SK-N-MC (cell line): ENCODE measurements around the gene ADCYAP1.

Experiments used
- DNase-seq: peaks from one replicate; pipeline ENCODE4 v3.0.0-alpha.2; 2011; ENCODE audit warnings: low read depth, low spot score
- H3K27ac ChIP-seq: fragments of 200-600 bp; sonication (generic); 2 replicates; pipeline ENCODE4 v1.5.1; 2016; ENCODE audit warnings: mixed run types
- H3K36me3 ChIP-seq: fragments of 200-600 bp; sonication (generic); 2 replicates; pipeline ENCODE4 v1.6.1; 2017; ENCODE audit warnings: antibody characterized with exemption, low read length, mixed read lengths; ENCODE audit not compliant: insufficient read depth
- H3K4me3 ChIP-seq: fragments of 200-600 bp; sonication (generic); 2 replicates; pipeline ENCODE4 v1.5.1; 2016
- H3K9ac ChIP-seq: fragments of 200-600 bp; sonication (generic); 2 replicates; pipeline ENCODE4 v1.8.0; 2017; ENCODE audit warnings: mixed run types, mixed read lengths; ENCODE audit not compliant: insufficient read length
- H3K9me3 ChIP-seq: fragments of 200-600 bp; sonication (generic); 2 replicates; pipeline ENCODE4 v1.6.1; 2017; ENCODE audit warnings: low read depth, mild to moderate bottlenecking, antibody characterized with exemption, low read length, moderate library complexity, mixed read lengths
- EZH2 ChIP-seq: fragments of 200-600 bp; sonication (generic); IDR thresholded peaks from one replicate; pipeline ENCODE4 v1.6.1; 2017; ENCODE audit warnings: antibody characterized with exemption
- FOXP2 ChIP-seq: optimal IDR thresholded peaks from 2 replicates; pipeline ENCODE3; 2011; ENCODE audit warnings: mild to moderate bottlenecking, moderate library complexity; ENCODE audit not compliant: insufficient read depth; ENCODE audit errors: extremely low read length, control extremely low read depth
- POLR2AphosphoS5 ChIP-seq: IDR thresholded peaks from 2 replicates; pipeline ENCODE4 v1.6.1; 2012; ENCODE audit warnings: mild to moderate bottlenecking, low read depth, low read length, borderline replicate concordance

Gene ADCYAP1

GRCh38 chr18:944440-944839 is 39.8 kb downstream of the ADCYAP1 start:
- no peak overlapping the region for H3K9ac ChIP-seq
- H3K36me3 ChIP-seq: no peaks in the 10 kb centered on the region
- TF ChIP-seq POLR2AphosphoS5: no peak
- no peak for TF ChIP-seq FOXP2
- no peak for TF ChIP-seq EZH2
- H3K9me3 ChIP-seq: no peaks in the 10 kb centered on the region
- no peak overlapping the region for H3K4me3 ChIP-seq
- no peak overlapping the region for H3K27ac ChIP-seq
- no peak for DNase-seq

DNA sequence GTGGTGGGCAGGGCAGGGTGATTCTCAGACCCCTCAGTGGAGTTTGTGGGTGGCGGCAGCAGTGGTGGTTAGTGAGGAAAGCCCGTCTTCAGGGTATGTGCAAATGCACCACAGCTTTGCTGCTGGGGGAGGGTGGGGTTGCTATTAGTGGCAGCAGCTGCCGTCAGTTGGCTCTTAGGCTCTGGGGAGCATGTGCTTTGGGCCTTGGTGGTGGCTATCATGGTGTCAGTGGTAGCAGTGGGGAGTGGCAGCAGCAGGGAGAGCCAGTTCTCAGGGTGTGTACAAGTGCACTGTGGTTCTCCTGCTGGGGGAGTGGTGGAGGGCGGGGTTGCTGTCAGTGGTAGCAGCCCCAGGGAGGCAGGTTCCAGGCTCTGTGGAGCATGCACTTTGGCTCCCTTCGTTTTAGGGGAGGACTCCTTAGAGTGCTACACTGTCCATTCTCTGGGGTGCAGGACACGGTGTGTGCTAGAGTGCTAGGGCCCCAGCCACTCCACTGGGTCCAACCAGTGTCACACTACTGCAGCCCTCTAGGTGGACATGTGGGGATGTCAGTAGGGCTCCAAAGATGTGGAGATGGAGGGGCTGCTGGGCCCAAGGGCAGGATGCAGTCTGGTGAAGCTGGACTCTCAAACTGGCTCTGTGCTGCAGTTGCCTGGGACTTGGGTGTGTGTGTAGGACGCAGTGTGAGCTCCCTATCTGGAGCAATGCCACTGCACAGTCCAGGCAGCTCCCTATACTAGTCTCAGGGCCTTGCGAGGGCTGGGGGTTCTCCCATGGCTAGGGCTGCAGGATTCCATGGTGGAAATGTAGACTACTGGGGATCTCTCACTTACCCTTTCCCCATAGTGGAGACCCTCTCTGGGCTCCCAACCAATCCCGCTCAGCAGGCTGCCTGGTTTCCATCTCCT is 45.3 kb downstream of the ADCYAP1 start:
- Histone ChIP-seq H3K27ac (no peak overlapping the region), H3K9ac (no peak overlapping the region), H3K9me3 (no peaks in the 10 kb centered on the region), H3K36me3 (no peaks in the 10 kb centered on the region), H3K4me3 (no peak overlapping the region)
- TF ChIP-seq FOXP2: no peak
- TF ChIP-seq EZH2: no peak
- TF ChIP-seq POLR2AphosphoS5: no peak
- DNase-seq: no peak

GRCh38 chr18:950882-951495 is 46.3 kb downstream of the ADCYAP1 start:
- no peak for TF ChIP-seq POLR2AphosphoS5
- no peak for TF ChIP-seq EZH2
- no peak for TF ChIP-seq FOXP2
- no peak overlapping the region for H3K4me3 ChIP-seq
- H3K9me3 ChIP-seq: no peaks in the 10 kb centered on the region
- no peak overlapping the region for H3K27ac ChIP-seq
- H3K36me3 ChIP-seq: no peaks in the 10 kb centered on the region
- H3K9ac ChIP-seq: no peak overlapping the region
- no peak for DNase-seq

DNA sequence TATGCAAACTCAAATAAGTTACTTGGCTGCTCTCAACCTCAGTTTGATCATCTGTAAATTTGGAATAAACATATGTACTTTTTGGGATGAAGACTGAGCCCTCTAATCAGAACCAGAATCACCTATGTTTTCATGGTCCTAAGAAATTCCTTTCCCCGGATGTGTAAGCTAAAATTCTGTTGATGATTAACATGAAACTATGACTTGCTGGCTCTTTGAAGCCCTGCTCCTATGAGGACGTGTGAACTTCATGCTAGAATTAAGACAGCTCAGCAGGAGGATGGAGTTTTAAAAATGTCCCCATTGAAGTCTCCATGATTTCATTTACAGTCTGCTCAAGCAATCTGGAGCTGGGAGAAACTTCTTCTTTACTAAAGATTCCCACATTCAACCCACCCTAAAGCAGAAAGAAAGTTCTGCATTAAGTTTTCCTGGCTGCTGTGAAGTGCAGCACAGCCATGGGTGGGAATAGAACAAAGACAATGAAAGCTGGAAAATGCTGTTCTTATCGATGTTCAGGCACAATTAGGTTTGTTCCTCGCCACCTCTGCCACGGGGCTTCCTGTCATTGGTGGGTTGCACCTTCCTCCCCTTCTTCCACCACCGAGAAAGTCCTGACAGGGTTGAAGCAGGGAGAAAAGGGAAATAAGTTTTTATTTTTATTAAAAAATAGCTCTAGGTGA is 50.9 kb downstream of the ADCYAP1 start:
- no peak overlapping the region for H3K4me3 ChIP-seq
- no peak overlapping the region for H3K9ac ChIP-seq
- H3K36me3 ChIP-seq: no peaks in the 10 kb centered on the region
- H3K27ac ChIP-seq: no peak overlapping the region
- no peaks in the 10 kb centered on the region for H3K9me3 ChIP-seq
- no peak for DNase-seq
- TF ChIP-seq POLR2AphosphoS5 (no peak), EZH2 (no peak), FOXP2 (no peak)

GRCh38 chr18:957829-958228 is 53.2 kb downstream of the ADCYAP1 start:
- TF ChIP-seq POLR2AphosphoS5 (no peak), FOXP2 (no peak), EZH2 (no peak)
- Histone ChIP-seq H3K9ac (no peak overlapping the region), H3K27ac (no peak overlapping the region), H3K36me3 (no peaks in the 10 kb centered on the region), H3K9me3 (no peaks in the 10 kb centered on the region), H3K4me3 (no peak overlapping the region)
- DNase-seq: no peak

DNA sequence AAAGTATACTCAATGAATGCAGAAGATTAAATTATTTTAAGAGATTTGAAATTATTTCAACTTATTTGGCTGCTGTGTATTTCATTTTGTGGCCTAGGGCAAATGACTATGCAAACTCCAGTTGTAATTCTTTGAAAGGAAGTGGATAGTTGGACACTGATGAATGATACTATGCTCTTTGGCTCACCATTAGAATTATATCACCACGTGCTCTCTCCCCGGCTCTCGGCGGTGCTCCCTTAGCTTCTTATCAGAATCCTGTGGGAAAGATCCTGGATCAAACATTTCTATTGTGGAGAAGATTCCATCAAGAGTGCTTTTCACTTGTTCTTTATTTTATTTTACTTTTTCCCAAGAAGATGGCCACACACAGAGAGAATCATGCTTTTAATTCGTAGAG is 55.2 kb downstream of the ADCYAP1 start:
- H3K9ac ChIP-seq: no peak overlapping the region
- no peak for DNase-seq
- TF ChIP-seq FOXP2 (no peak), EZH2 (no peak), POLR2AphosphoS5 (no peak)
- H3K4me3 ChIP-seq: no peak overlapping the region
- no peak overlapping the region for H3K27ac ChIP-seq
- no peaks in the 10 kb centered on the region for H3K36me3 ChIP-seq
- no peaks in the 10 kb centered on the region for H3K9me3 ChIP-seq
